WTC11 (cell line): ENCODE data around the gene CLCN1. TPM values are rescaled to one million over a fixed set of nuclear protein-coding genes. Genes with fewer than 3 reads are reported as not detected.

ENCODE experiments used
- ATAC-seq: fragments of 200-7000 bp; cut with Tn5 transposase; 2 replicates; pipeline ENCODE4 v1.10.0; 2021; ENCODE audit warnings: mild to moderate bottlenecking, moderate library complexity
- CTCF ChIA-PET: fragments of 300-600 bp; sonication (Branson Sonifier 250); formaldehyde crosslinking; loops from one replicate; lab custom pipeline; 2021; ENCODE audit warnings: antibody characterized with exemption; lab: Charles Lee
- POLR2A ChIA-PET: fragments of 350-600 bp; sonication (Branson Sonifier 250); formaldehyde crosslinking; loops from one replicate; lab custom pipeline; 2021; ENCODE audit warnings: antibody characterized with exemption; lab: Charles Lee
- DNase-seq: peaks from one replicate; pipeline ENCODE4 v3.0.0; 2021; ENCODE audit warnings: low spot score
- H3K27ac Mint-ChIP-seq: 2 replicates; pipeline ENCODE4 v1.8.0; 2021; ENCODE audit warnings: mixed read lengths
- H3K27me3 Mint-ChIP-seq: 2 replicates; pipeline ENCODE4 v1.8.0; 2021; ENCODE audit warnings: low read depth, mild to moderate bottlenecking, moderate library complexity, mixed read lengths
- H3K36me3 Mint-ChIP-seq: 2 replicates; pipeline ENCODE4 v1.8.0; 2021; ENCODE audit warnings: mixed read lengths
- H3K4me1 Mint-ChIP-seq: 2 replicates; pipeline ENCODE4 v1.8.0; 2022; ENCODE audit warnings: mixed read lengths
- H3K4me3 Mint-ChIP-seq: 2 replicates; pipeline ENCODE4 v1.8.0; 2021; ENCODE audit warnings: mild to moderate bottlenecking, moderate library complexity, mixed read lengths
- H3K9me3 Mint-ChIP-seq: 2 replicates; pipeline ENCODE4 v1.8.0; 2021; ENCODE audit warnings: mixed read lengths
- AR ChIP-seq: fragments of 250-450 bp; sonication (Bioruptor Pico); IDR thresholded peaks from 2 replicates; pipeline ENCODE4 v1.9.0; 2021; ENCODE audit warnings: mild to moderate bottlenecking
- ATF6 ChIP-seq: sonication (generic); formaldehyde crosslinking; IDR thresholded peaks from 2 replicates; pipeline ENCODE4 v1.8.1; 2023; ENCODE audit warnings: mild to moderate bottlenecking, missing genetic modification reagents
- CREM ChIP-seq: sonication (generic); formaldehyde crosslinking; IDR thresholded peaks from 2 replicates; pipeline ENCODE4 v1.8.1; 2022; ENCODE audit warnings: mild to moderate bottlenecking, missing genetic modification reagents, moderate library complexity
- E2F4 ChIP-seq: sonication (generic); formaldehyde crosslinking; IDR thresholded peaks from 2 replicates; pipeline ENCODE4 v1.8.1; 2022; ENCODE audit warnings: low read depth, mild to moderate bottlenecking, moderate library complexity, missing genetic modification reagents, borderline replicate concordance
- FOXK1 ChIP-seq: sonication (generic); formaldehyde crosslinking; IDR thresholded peaks from 2 replicates; pipeline ENCODE4 v1.8.0; 2022; ENCODE audit warnings: mild to moderate bottlenecking, moderate library complexity, missing genetic modification reagents
- FOXP1 ChIP-seq: sonication (generic); formaldehyde crosslinking; IDR thresholded peaks from 2 replicates; pipeline ENCODE4 v1.8.0; 2022; ENCODE audit warnings: missing genetic modification reagents, mild to moderate bottlenecking, moderate library complexity, borderline replicate concordance
- GRHL2 ChIP-seq: fragments of 250-450 bp; sonication (Bioruptor Pico); IDR thresholded peaks from 2 replicates; pipeline ENCODE4 v1.8.0; 2022; ENCODE audit warnings: mild to moderate bottlenecking, moderate library complexity; ENCODE audit not compliant: insufficient replicate concordance, severe bottlenecking
- IRF1 ChIP-seq: sonication (generic); formaldehyde crosslinking; IDR thresholded peaks from 2 replicates; pipeline ENCODE4 v1.8.0; 2023; ENCODE audit warnings: missing genetic modification reagents
- IRF2 ChIP-seq: sonication (generic); formaldehyde crosslinking; IDR thresholded peaks from 2 replicates; pipeline ENCODE4 v1.8.0; 2022; ENCODE audit warnings: low read depth, missing genetic modification reagents, borderline replicate concordance
- JUN ChIP-seq: sonication (generic); formaldehyde crosslinking; IDR thresholded peaks from 2 replicates; pipeline ENCODE4 v1.8.0; 2023; ENCODE audit warnings: mild to moderate bottlenecking, missing genetic modification reagents
- OVOL2 ChIP-seq: fragments of 250-450 bp; sonication (Bioruptor Pico); IDR thresholded peaks from 2 replicates; pipeline ENCODE4 v1.9.0; 2021; ENCODE audit warnings: mild to moderate bottlenecking, borderline replicate concordance
- RELA ChIP-seq: sonication (generic); formaldehyde crosslinking; IDR thresholded peaks from 2 replicates; pipeline ENCODE4 v1.8.1; 2022; ENCODE audit warnings: missing genetic modification reagents, mild to moderate bottlenecking, borderline replicate concordance
- SOX15 ChIP-seq: fragments of 250-450 bp; sonication (Bioruptor Pico); IDR thresholded peaks from 2 replicates; pipeline ENCODE4 v1.9.0; 2021; ENCODE audit warnings: mild to moderate bottlenecking
- ZNF138 ChIP-seq: sonication (generic); formaldehyde crosslinking; conservative IDR thresholded peaks from 2 replicates; pipeline ENCODE4 v1.8.1; 2022; ENCODE audit warnings: mild to moderate bottlenecking, moderate library complexity, missing genetic modification reagents
- ZNF423 ChIP-seq: fragments of 250-450 bp; sonication (Bioruptor Pico); IDR thresholded peaks from 2 replicates; pipeline ENCODE4 v2.1.2; 2022; ENCODE audit warnings: mild to moderate bottlenecking, moderate library complexity
- ZNF671 ChIP-seq: fragments of 250-450 bp; sonication (Bioruptor Pico); IDR thresholded peaks from 2 replicates; pipeline ENCODE4 v1.8.0; 2021; ENCODE audit warnings: mild to moderate bottlenecking
- total RNA-seq: library from RNA; stranded (reverse); gene quantifications from 3 replicates; pipeline ENCODE4 v1.2.3, GENCODE V29; 2021
- TF ChIP-seq, protein P1 (sequence below): sonication (generic); formaldehyde crosslinking; IDR thresholded peaks from 2 replicates; pipeline ENCODE4 v1.8.1; 2023; ENCODE audit warnings: mild to moderate bottlenecking, missing genetic modification reagents, moderate library complexity

CLCN1 gene
- total RNA-seq, 1 experiment from 2014 or later: 0.28 TPM

DNA sequence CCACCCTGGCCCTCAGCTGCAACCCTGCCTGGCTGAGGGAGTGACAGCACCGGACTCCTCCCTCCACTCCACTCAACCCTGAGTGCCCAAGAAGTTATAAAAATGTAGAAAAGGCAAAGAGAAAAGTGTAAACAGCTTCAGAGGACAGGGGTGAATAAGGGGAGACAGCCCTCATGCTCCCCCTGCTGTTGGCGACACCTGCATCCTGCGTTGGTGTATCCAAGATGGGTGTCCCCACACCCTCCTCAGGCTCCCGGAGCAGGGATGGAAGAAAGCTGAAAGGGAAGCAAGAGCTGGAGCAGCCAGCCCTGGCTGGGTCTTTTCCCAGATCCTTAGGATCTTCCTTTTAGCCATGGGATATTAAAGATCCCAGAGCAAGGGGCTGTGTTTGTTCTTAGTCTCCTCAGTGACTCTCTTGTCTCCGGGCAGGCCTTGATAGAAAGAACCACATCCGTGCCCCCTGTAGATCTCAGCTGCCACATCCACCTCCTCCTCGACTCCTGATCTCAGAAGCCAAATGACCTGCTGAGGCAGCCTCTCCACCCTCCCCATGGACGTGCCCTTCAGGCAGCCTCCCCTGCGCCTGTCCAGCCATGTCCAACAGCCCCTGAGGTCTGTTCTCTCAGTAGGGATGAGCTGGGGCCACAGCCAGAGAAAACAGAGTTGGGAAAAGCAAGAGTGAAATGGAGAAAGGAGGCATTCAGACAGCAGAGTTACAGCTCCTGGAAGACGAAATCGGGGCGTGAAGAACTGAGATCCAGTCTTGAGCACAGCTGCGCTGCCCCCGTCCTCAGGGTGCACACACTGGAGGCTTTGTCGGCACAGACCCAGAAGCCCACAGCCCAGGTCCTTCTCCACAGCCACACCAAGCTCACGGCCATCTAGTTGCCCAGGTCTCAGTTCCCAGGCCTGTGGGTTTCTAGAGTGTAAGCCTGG is 39.8 kb downstream of the CLCN1 start (continued):
- TF ChIP-seq, protein P1, sequence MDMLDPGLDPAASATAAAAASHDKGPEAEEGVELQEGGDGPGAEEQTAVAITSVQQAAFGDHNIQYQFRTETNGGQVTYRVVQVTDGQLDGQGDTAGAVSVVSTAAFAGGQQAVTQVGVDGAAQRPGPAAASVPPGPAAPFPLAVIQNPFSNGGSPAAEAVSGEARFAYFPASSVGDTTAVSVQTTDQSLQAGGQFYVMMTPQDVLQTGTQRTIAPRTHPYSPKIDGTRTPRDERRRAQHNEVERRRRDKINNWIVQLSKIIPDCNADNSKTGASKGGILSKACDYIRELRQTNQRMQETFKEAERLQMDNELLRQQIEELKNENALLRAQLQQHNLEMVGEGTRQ: no peak
- TF ChIP-seq OVOL2 (no peak), SOX15 (no peak)

GRCh38 chr7:143356414-143357050 is 40.6 kb downstream of the CLCN1 start:
- no peak for ATAC-seq
- TF ChIP-seq SOX15 (no peak), GRHL2 (CRISPR knock-in tag) (no peak), FOXP1 (CRISPR knock-in tag) (no peak)
- POLR2A ChIA-PET: no interaction called here
- Mint-ChIP-seq H3K4me3 (no peak overlapping the region), H3K27me3 (peaks cover 6% of the 10 kb centered on the region; the same call in 1 of the 2 replicates), H3K27ac (no peak overlapping the region), H3K4me1 (peaks cover 24% of the 10 kb centered on the region), H3K9me3 (no peaks in the 10 kb centered on the region), H3K36me3 (peaks cover 28% of the 10 kb centered on the region)
- CTCF ChIA-PET: interaction anchor here (0.9 to 2.5 kb wide), 4 partner anchors 11 to 116 kb away, joined by 3 to 30 read pairs (median 6); partner anchors contain the start of gene CASP2
- no peak for DNase-seq

DNA sequence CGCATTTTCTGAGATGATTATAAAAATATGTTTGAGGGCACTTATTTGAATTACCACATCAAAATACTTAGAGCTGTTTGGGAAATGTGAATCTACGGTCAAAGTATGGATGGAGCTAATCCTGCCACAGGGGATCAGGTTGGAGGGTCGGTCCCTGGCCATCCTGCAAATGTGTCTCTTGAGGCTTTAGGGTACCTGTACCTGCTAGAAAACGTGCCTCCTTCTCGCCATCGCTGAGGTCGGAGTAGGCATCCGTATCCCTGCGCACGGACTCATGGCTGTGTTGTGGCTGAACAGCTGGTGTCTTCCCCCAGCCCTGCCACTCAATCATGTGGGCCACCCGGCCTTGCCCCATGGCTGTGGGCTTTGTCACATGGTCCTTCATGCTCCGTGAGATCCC is 42.7 kb downstream of the CLCN1 start:
- DNase-seq (no peak), ATAC-seq (no peak)
- Mint-ChIP-seq H3K9me3 (no peaks in the 10 kb centered on the region), H3K4me1 (peaks cover 21% of the 10 kb centered on the region), H3K4me3 (no peak overlapping the region), H3K27ac (no peak overlapping the region), H3K36me3 (peaks cover 28% of the 10 kb centered on the region), H3K27me3 (peaks cover 14% of the 10 kb centered on the region)
- TF ChIP-seq ZNF138: no peak
- CTCF ChIA-PET: no interaction called here
- POLR2A ChIA-PET: no interaction called here

GRCh38 chr7:143359771-143360353 is 44.0 kb downstream of the CLCN1 start:
- no peak for ATAC-seq
- peak overlapping the region; percentile 75; the same call in 1 of the 2 replicates for H3K4me3 Mint-ChIP-seq
- POLR2A ChIA-PET: no interaction called here

More at GRCh38 chr7:143359771-143360353, 44.0 kb downstream of the CLCN1 start:
- no peak for DNase-seq
- Mint-ChIP-seq H3K9me3 (no peaks in the 10 kb centered on the region), H3K27ac (no peak overlapping the region), H3K4me1 (peaks cover 22% of the 10 kb centered on the region), H3K36me3 (peaks cover 26% of the 10 kb centered on the region), H3K27me3 (peaks cover 27% of the 10 kb centered on the region)
- CTCF ChIA-PET: interaction anchor here (1.1 to 2.1 kb wide), 4 partner anchors 13 to 24 kb away, joined by 3 to 16 read pairs (median 3); no protein-coding TSS in a partner anchor
- TF ChIP-seq E2F4 (CRISPR knock-in tag): no peak
- TF ChIP-seq IRF2 (CRISPR knock-in tag): no peak
- TF ChIP-seq CREM (CRISPR knock-in tag): no peak
- no peak for TF ChIP-seq FOXK1 (CRISPR knock-in tag)
- TF ChIP-seq ZNF423 (CRISPR knock-in tag): no peak
- TF ChIP-seq ATF6: no peak
- TF ChIP-seq JUN: no peak
- no peak for TF ChIP-seq FOXP1 (CRISPR knock-in tag)
- no peak for TF ChIP-seq IRF1 (CRISPR knock-in tag)
- TF ChIP-seq AR: no peak
- no peak for TF ChIP-seq RELA (CRISPR knock-in tag)
- TF ChIP-seq ZNF671: no peak
